GM12892 (cell line): ENCODE measurements around the gene RRAS.

Experiments
- POLR2A ChIP-seq: IDR thresholded peaks from 2 replicates; pipeline ENCODE4 v1.6.1; 2011; ENCODE audit warnings: low read depth, low read length, control low read depth
- POLR2AphosphoS5 ChIP-seq: IDR thresholded peaks from 2 replicates; pipeline ENCODE4 v1.6.1; 2011; ENCODE audit warnings: low read depth, low read length, control low read depth
- TAF1 ChIP-seq: IDR thresholded peaks from 2 replicates; pipeline ENCODE4 v1.6.1; 2011; ENCODE audit warnings: low read depth, mild to moderate bottlenecking, control low read depth, low read length, borderline replicate concordance

GRCh38 chr19:49657493-49658138 lies 17.7 kb upstream of the RRAS start:
- TF ChIP-seq POLR2A (no peak), POLR2AphosphoS5 (no peak), TAF1 (no peak)
